Mesenchymal stem cell (in vitro differentiated cells and primary cell): ENCODE data around the gene SBNO2.
A peak's percentile ranks its signal among the peaks of the same experiment; 100 is the strongest.

ENCODE experiments used
- DNase-seq: peaks from one replicate; pipeline ENCODE4 v3.0.0-alpha.2; 2013
- H2AFZ ChIP-seq: one replicate; pipeline ENCODE4 v1.6.1; 2013; ENCODE audit warnings: low read depth, mild to moderate bottlenecking, control low read depth, inconsistent platforms, low read length, moderate library complexity
- H2AK5ac ChIP-seq: 2 replicates; pipeline ENCODE4 v1.6.1; 2013; ENCODE audit warnings: low read length, moderate library complexity, mild to moderate bottlenecking, inconsistent platforms; ENCODE audit not compliant: severe bottlenecking
- H2BK120ac ChIP-seq: one replicate; pipeline ENCODE4 v1.6.1; 2013; ENCODE audit warnings: low read depth, mild to moderate bottlenecking, inconsistent platforms, low read length, moderate library complexity
- H2BK12ac ChIP-seq, 2 experiments: one replicate each; pipeline ENCODE4 v1.6.1; 2013; ENCODE audit warnings: inconsistent platforms in 2 of 2, low read length in 2 of 2, mild to moderate bottlenecking in 2 of 2, moderate library complexity in 2 of 2, control low read depth in 1 of 2
- H2BK15ac ChIP-seq: one replicate; pipeline ENCODE4 v1.6.1; 2013; ENCODE audit warnings: mild to moderate bottlenecking, low read depth, inconsistent platforms; ENCODE audit not compliant: poor library complexity, severe bottlenecking
- H2BK5ac ChIP-seq: 2 replicates; pipeline ENCODE4 v1.6.1; 2013; ENCODE audit warnings: low read depth, mild to moderate bottlenecking, low read length, control low read depth, inconsistent platforms; ENCODE audit not compliant: poor library complexity, severe bottlenecking
- H3K14ac ChIP-seq, 2 experiments: one replicate each; pipeline ENCODE4 v1.6.1; 2013; ENCODE audit warnings: inconsistent platforms in 2 of 2, low read length in 2 of 2, control low read depth in 1 of 2, mild to moderate bottlenecking in 1 of 2, moderate library complexity in 1 of 2
- H3K18ac ChIP-seq, 2 experiments: one replicate each; pipeline ENCODE4 v1.6.1; 2013; ENCODE audit warnings: inconsistent platforms in 2 of 2, low read length in 2 of 2, control low read depth in 1 of 2, low read depth in 1 of 2, mild to moderate bottlenecking in 1 of 2
- H3K23ac ChIP-seq, 2 experiments: one replicate each; pipeline ENCODE4 v1.6.1; 2013; ENCODE audit warnings: inconsistent platforms in 2 of 2, low read length in 2 of 2, mild to moderate bottlenecking in 2 of 2, moderate library complexity in 2 of 2, control low read depth in 1 of 2
- H3K27ac ChIP-seq: 2 replicates; pipeline ENCODE4 v1.5.1; 2013; ENCODE audit warnings: mild to moderate bottlenecking, moderate library complexity, low read length, control low read depth, inconsistent platforms; ENCODE audit not compliant: poor library complexity, severe bottlenecking
- H3K27me3 ChIP-seq, 2 experiments: 2 replicates each; pipeline versions ENCODE4 v1.6.1 to v1.7.0; 2013; ENCODE audit warnings: low read length in 2 of 2, mild to moderate bottlenecking in 2 of 2, moderate library complexity in 2 of 2, control low read depth in 1 of 2, inconsistent platforms in 1 of 2; ENCODE audit not compliant: control insufficient read depth in 1 of 2, insufficient read depth in 1 of 2
- H3K36me3 ChIP-seq, 2 experiments: 2 replicates each; pipeline versions ENCODE4 v1.6.1 to v1.7.0; 2013; ENCODE audit warnings: low read length in 2 of 2, control low read depth in 1 of 2, inconsistent platforms in 1 of 2, low read depth in 1 of 2, mild to moderate bottlenecking in 1 of 2; ENCODE audit not compliant: insufficient read depth in 2 of 2, control insufficient read depth in 1 of 2
- H3K4ac ChIP-seq, 2 experiments: one replicate each; pipeline ENCODE4 v1.6.1; 2013; ENCODE audit warnings: inconsistent platforms in 2 of 2, low read length in 2 of 2, mild to moderate bottlenecking in 2 of 2, moderate library complexity in 2 of 2, control low read depth in 1 of 2, low read depth in 1 of 2
- H3K4me1 ChIP-seq: 2 replicates; pipeline ENCODE4 v1.6.1; 2013; ENCODE audit warnings: low read depth, low read length, control low read depth; ENCODE audit not compliant: control insufficient read depth, insufficient read depth
- H3K4me2 ChIP-seq: 2 replicates; pipeline ENCODE4 v1.6.1; 2013; ENCODE audit warnings: low read length, mild to moderate bottlenecking, inconsistent platforms; ENCODE audit not compliant: poor library complexity, severe bottlenecking
- H3K4me3 ChIP-seq, 2 experiments: 2 replicates each; pipeline versions ENCODE4 v1.5.1 to v1.7.0; 2013; ENCODE audit warnings: low read length in 2 of 2, mild to moderate bottlenecking in 2 of 2, control low read depth in 1 of 2, low read depth in 1 of 2; ENCODE audit not compliant: insufficient read depth in 1 of 2
- H3K79me1 ChIP-seq: replicated peaks from 2 replicates; pipeline ENCODE4 v1.6.1; 2013; ENCODE audit warnings: mild to moderate bottlenecking, control low read depth, low read length, inconsistent platforms; ENCODE audit not compliant: poor library complexity, severe bottlenecking
- H3K9ac ChIP-seq: 2 replicates; pipeline ENCODE4 v1.7.0; 2013; ENCODE audit warnings: mild to moderate bottlenecking, low read length, moderate library complexity
- H3K9me3 ChIP-seq: 2 replicates; pipeline ENCODE4 v1.7.0; 2013; ENCODE audit warnings: mild to moderate bottlenecking, low read length; ENCODE audit not compliant: control insufficient read depth
- H4K8ac ChIP-seq: one replicate; pipeline ENCODE4 v1.6.1; 2013; ENCODE audit warnings: inconsistent platforms, mild to moderate bottlenecking, low read length, moderate library complexity
- H4K91ac ChIP-seq: one replicate; pipeline ENCODE4 v1.6.1; 2013; ENCODE audit warnings: mild to moderate bottlenecking, low read length, inconsistent platforms
- WGBS: methylation state at CpG from one replicate; pipeline ENCODE4 v1.1.7; 2013; ENCODE audit warnings: mixed read lengths; 5-methylcytosine and 5-hydroxymethylcytosine counted together

Gene SBNO2

GRCh38 chr19:1081301-1082164 lies 92.5 kb downstream of the SBNO2 start:
- WGBS, result 88% methylated on average over 58 of the region's 58 CpGs
- H3K4ac ChIP-seq, result no peak overlapping the region

GRCh38 chr19:1080360-1081161 lies 93.5 kb downstream of the SBNO2 start:
- Histone ChIP-seq H2BK5ac (no peak overlapping the region), H3K23ac (no peak overlapping the region), H4K8ac (no peak overlapping the region), H3K27me3 (peaks cover 0 to 9% of the 10 kb centered on the region in 2 experiments), H2AK5ac (no peak overlapping the region), H3K4me3 (no peak overlapping the region), H2BK15ac (no peak overlapping the region), H3K4me1 (peaks cover 29% of the 10 kb centered on the region), H2AFZ (no peak overlapping the region), H3K9me3 (no peaks in the 10 kb centered on the region), H3K27ac (no peak overlapping the region), H3K4ac (no peak overlapping the region), H3K36me3 (peaks cover 0 to 1% of the 10 kb centered on the region in 2 experiments), H4K91ac (no peak overlapping the region), H3K14ac (no peak overlapping the region), H3K18ac (no peak overlapping the region), H2BK120ac (no peak overlapping the region), H3K79me1 (no peaks in the 10 kb centered on the region), H2BK12ac (no peak overlapping the region), H3K4me2 (no peak overlapping the region), H3K9ac (no peak overlapping the region)
- WGBS, result 98% methylated on average over 50 of the region's 50 CpGs
- DNase-seq, result no peak

More at GRCh38 chr19:1081301-1082164, 92.5 kb downstream of the SBNO2 start:
- Histone ChIP-seq H2BK5ac (no peak overlapping the region), H3K79me1 (no peaks in the 10 kb centered on the region), H2BK120ac (no peak overlapping the region), H3K4me1 (peaks cover 33% of the 10 kb centered on the region), H3K27ac (no peak overlapping the region), H3K14ac (no peak overlapping the region), H3K36me3 (peaks cover 0 to 9% of the 10 kb centered on the region in 2 experiments), H3K23ac (no peak overlapping the region), H3K4me3 (no peak overlapping the region), H2AFZ (no peak overlapping the region), H3K18ac (no peak overlapping the region), H2BK12ac (no peak overlapping the region), H4K91ac (peak overlapping the region; percentile 43), H2BK15ac (no peak overlapping the region), H2AK5ac (no peak overlapping the region), H3K4me2 (no peak overlapping the region), H3K27me3 (peaks cover 0 to 9% of the 10 kb centered on the region in 2 experiments), H3K9ac (no peak overlapping the region), H3K9me3 (no peaks in the 10 kb centered on the region), H4K8ac (no peak overlapping the region)
- DNase-seq, result no peak

GRCh38 chr19:1079566-1080111 lies 94.4 kb downstream of the SBNO2 start:
- Histone ChIP-seq H2AK5ac (no peak overlapping the region), H4K8ac (no peak overlapping the region), H3K4me2 (no peak overlapping the region), H3K36me3 (no peaks in the 10 kb centered on the region), H3K9me3 (no peaks in the 10 kb centered on the region), H3K4me3 (no peak overlapping the region), H3K4me1 (peaks cover 29% of the 10 kb centered on the region), H3K14ac (no peak overlapping the region), H3K18ac (no peak overlapping the region), H2BK12ac (no peak overlapping the region), H4K91ac (no peak overlapping the region), H2BK5ac (no peak overlapping the region), H3K9ac (no peak overlapping the region), H2AFZ (no peak overlapping the region), H3K4ac (no peak overlapping the region), H3K79me1 (no peaks in the 10 kb centered on the region), H3K23ac (no peak overlapping the region), H2BK120ac (no peak overlapping the region), H3K27me3 (peaks cover 0 to 9% of the 10 kb centered on the region in 2 experiments), H3K27ac (no peak overlapping the region), H2BK15ac (no peak overlapping the region)
- WGBS, result 95% methylated on average over 45 of the region's 45 CpGs
- DNase-seq, result no peak

GRCh38 chr19:1076951-1077350 lies 97.1 kb downstream of the SBNO2 start:
- Histone ChIP-seq H2BK12ac (no peak overlapping the region), H3K23ac (no peak overlapping the region), H3K4me3 (peak overlapping the region in 1 of 2 experiments; percentile 47), H2BK120ac (no peak overlapping the region), H4K91ac (no peak overlapping the region), H3K4me2 (peak overlapping the region; percentile 66), H3K9me3 (no peaks in the 10 kb centered on the region), H2AFZ (no peak overlapping the region), H2BK15ac (no peak overlapping the region), H3K9ac (no peak overlapping the region), H3K18ac (no peak overlapping the region), H3K4ac (no peak overlapping the region), H3K79me1 (no peaks in the 10 kb centered on the region), H2AK5ac (no peak overlapping the region), H3K14ac (no peak overlapping the region), H3K4me1 (peaks cover 10% of the 10 kb centered on the region), H3K27ac (no peak overlapping the region), H2BK5ac (no peak overlapping the region), H3K27me3 (peaks cover 5 to 20% of the 10 kb centered on the region in 2 experiments), H4K8ac (no peak overlapping the region), H3K36me3 (no peaks in the 10 kb centered on the region)
- DNase-seq, result no peak
- WGBS, result 87% methylated on average over 16 of the region's 16 CpGs
